Amygdala (tissue), 56 donors: ENCODE results near the gene GRAMD4.

ENCODE experiments used
- DNase-seq, 56 donors: peaks; one replicate each; lab custom pipeline; 2025; lab: John Stamatoyannopoulos, UW

GRAMD4 gene, protein sequence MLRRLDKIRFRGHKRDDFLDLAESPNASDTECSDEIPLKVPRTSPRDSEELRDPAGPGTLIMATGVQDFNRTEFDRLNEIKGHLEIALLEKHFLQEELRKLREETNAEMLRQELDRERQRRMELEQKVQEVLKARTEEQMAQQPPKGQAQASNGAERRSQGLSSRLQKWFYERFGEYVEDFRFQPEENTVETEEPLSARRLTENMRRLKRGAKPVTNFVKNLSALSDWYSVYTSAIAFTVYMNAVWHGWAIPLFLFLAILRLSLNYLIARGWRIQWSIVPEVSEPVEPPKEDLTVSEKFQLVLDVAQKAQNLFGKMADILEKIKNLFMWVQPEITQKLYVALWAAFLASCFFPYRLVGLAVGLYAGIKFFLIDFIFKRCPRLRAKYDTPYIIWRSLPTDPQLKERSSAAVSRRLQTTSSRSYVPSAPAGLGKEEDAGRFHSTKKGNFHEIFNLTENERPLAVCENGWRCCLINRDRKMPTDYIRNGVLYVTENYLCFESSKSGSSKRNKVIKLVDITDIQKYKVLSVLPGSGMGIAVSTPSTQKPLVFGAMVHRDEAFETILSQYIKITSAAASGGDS

DNA sequence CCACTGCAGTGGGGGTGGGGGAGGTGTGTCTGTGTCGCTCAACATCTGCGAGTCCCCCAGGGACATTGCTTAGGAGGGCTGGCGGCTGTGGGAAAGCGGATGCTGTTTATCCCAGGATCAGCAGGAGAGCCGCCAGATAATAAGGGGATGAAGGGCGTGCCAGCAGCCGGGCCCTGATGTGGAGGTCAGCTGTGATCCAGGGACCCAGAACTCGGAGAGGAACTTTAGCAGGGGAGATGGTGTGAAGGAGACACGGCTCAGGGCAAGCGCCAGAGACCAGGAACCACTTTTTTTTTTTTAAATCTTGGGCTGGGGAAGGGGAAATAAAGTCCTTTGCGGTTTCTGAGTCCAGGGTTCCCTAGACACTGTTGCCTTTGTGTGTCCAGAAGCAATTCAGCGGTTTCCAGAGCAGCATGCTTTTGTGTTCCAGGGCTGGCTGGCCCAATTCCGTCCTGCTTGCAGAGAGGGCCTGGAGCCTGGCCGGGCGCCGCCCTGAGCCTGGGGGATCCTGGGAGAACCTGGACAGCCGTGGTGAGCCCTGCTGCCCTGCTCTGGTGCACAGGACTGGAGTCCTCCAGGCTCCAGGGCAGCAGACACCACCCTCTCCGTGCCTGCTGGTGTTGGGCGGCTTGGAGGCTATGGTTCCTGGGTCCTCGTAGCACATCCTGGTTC is at the start of gene GRAMD4:
TSS of gene GRAMD4 (plus strand) at position 557 of the 672 bp plus-strand sequence. CDS start 6,414 bp downstream, outside the sequence.
- DNase-seq, result peak in 45 of 56 donors; percentile 21 to 86 (median 62)

DNA sequence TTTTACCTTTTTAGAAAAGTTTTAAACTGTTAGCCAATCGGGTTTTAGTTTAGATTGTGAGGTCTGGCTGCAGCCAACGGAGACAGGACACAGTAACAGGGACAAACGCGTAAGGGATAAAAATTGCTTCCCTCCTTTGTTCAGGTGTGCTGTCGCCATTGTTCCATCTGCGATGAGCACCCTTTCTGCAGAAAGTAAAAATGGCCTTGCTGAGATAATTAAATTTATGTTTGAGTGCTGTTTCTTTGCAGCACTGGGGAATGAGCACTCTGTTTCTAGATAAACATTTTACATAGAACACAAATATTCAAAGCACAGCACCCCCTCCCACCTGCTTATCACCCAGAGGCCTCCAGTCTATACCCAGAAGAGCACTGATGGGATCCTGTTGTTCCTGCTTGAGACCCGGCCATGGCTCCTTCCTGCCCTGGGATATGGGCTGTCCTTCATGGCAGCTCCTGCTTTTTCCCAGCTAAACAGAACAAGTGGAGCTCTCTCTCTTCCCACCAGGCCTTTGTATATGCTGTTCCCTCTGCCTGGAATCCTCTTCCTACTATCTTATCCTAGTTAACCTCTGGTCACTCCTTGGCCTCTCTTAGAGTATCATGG is 48.4 kb upstream of the GRAMD4 start:
- no peak for DNase-seq

GRCh38 chr22:46572911-46573780 is 47.0 kb upstream of the GRAMD4 start:
- no peak for DNase-seq

DNA sequence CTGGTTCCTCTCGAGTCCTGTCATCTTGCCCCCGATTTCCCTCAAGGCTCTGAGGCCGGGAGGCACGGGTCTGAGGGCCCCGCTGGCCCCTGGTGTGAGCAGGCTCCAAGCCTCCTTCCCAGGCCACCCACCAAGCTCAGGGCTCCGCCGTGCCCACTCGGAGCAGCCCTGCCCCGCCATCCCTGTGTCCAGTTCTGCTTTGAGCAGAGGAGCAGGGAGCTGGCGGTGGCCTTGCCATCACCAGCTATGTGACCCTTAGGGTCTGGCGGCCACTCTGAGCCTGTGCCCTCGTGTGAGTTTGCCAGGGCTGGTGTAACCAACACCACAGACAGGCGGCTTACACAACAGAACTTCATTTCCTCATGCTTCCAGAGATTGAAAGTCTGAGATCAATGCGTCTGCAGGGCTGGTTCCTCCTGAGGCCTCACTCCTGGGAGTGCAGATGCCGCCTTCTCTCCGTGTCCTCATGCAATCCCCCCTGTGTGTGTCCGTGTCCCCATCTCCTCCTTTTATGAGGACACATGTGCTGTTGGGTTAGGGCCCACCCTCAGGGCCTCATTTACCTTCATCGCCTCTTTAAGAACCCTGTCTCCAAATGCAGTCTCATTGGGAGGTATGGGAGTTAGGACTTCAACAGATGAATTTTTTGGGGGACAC is 46.3 kb upstream of the GRAMD4 start:
- DNase-seq, result no peak

DNA sequence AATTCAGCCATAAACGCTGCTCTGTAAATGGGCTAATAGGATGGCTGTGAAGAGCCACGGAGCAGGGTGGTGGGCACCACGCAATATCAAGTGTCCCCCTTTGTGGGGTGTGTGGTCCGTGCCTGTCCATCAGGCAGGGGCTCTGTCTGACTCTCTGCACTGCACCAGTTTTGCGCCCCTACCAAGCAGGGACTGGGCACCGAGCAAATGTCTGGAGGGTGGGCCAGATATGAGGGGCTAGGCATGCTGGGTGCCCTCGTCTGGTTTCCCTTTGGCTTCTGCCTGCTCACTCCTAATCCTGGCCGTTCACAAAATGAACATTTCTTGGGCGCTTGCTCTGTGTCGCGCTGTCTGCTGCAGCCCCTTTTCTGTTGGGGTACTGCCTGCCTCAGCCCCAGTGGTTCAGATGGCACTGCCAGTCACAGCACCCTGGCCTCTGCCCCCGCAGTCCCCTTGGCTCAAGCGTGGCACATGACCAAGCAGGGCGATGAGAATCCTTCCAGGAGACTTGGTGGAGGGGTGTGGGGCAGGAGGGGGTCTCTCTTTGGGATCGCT is 45.7 kb upstream of the GRAMD4 start:
- no peak for DNase-seq

DNA sequence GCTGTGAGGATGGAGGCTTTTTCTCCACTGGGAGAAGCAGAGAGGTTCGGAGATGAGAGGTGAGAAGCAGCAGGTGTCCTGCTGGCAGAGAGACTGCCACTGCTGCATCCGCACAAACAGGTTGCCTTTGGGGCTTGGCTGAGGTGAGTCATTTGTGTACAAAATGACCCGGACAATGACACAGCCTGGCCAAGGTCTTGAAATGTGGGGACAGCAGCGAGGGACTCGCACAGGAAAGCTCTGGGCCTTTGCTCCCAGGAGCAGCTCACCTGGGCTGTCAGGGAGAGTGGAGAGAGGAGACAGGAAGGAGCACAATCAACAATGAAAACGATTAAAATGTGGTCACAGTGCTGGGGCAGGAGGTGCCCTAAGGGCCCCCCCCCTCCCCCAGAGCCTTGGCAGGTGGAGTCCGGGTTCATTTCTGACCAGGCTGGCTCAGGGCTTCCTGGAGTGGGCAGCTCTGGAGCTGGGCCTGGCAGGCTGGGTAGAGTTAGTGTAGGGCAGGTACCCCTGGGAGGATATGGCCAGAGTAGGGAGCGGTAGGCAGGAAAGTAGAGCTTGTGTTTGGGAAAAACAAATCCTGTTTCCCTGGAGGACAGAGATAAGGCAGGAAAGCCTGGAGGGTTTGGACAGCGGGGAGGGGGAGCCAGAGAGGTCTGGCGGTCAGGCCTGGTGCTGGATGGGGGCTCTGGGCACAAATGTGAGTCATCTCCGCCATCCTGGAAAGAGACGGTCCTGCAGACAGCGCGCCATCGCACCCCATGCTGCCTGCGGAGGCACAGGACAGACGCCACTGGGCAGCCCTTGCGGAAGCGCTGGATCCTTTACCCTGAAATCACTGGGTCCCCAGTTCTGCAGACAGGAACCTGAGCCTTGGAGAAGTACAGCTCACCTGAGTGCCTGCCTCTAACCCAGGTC is 44.9 kb upstream of the GRAMD4 start:
- no peak for DNase-seq

DNA sequence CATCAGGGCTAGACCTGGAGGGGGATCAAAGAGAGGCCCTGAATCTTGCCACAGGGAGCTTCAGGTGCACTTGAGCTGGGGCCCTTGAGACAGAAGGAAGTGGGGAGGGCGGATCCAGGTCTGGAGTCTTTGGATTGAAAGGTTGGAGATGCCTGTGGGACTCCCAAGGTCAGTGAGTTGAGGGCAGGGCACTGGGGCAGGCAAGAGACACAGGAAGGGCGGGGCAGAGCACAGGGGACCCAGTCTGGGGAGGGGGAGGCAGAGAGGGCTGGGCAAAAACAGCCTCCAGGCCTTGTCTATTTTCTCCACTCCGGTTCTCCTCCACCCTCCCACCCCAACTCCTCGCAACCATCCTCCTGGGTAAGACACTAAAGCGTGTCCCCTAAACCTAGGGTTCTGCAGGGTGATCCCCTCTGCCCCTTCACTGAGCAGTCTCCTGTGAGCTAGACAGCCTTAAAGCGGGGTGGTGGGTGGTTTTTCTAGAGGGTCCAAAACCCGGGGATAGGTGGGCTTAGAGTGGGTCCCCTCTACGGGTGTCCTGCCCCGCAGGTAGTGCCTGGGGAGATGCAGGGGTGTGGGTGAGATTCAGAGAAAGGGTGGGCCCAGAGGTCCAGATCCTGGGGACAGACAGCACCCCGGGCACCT is 44.2 kb upstream of the GRAMD4 start:
- no peak for DNase-seq

GRCh38 chr22:46576556-46577367 is 43.4 kb upstream of the GRAMD4 start:
- DNase-seq, result peak in 13 of 56 donors; percentile 30 to 69 (median 51)

DNA sequence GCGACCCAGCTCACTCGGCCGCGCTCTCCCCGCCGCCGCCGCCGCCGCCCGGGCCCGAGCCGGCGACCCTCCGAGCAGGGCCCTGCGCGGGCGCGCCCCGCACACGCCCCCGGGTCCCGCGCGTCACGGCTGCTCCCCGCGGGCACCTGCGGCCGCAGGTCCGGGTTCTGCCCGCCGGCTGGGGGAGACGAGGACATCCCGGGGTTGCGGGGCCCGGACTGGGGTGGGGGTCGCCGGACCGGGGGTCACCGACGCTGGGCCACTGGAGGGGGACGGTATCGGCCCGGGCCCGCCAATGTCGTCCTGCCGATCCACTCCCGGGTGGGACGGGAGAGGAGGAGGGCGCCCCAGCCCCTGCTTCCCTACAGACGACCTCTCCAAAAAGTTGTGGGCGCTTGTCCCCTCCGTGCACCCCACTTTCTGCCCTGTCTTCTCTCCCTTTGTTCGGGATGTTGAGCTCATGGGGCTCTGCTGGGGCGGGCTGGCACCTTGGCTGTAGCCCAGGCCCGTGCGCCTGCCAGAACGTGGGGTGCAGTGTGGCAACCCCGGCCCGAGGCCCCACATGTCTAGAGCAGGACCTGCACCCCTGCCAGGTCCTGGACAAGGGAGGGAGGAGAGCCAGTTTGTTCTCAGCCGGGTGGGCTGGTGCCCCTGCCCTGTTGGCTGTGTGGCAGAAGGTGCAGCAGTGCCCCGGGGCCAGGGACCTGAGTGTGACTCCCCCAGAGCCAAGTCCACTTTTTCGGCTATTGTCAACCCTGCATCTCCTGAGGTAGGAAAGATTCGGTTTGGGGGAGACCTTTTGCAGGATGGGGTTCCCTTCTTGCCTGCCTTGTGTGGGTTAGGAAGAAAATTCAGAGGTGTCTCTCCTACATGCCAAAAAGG is 42.6 kb upstream of the GRAMD4 start:
- DNase-seq, result peak in 1 of 56 donors; percentile 47

DNA sequence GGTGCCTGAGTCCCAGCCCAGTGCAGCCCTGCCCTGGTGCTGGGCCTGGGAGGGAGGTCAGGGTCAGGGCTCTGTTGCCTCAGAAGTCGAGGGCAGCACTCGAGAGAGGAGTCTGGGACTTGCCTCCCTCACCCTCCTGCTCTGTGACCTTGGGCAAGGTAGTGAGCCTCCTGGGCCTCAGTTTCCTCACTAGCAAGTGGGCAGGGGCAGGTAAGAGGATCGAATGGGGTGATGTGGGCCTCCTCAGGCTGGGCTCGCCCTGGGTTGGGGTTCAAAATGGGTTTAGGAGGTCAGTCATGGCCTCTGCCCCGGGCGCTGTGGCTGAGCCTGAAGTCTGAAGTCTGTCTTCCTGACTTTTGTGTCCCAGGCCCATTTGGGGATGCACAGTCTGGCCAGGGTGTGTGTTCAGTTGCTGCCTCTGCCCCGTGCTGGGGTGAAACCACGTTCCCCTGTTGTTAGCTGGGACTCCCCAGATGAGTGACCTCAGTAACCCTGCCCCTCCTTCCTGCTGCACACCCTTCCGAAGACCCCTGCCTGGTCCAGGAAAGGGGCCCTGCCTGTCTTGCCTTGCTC is 41.8 kb upstream of the GRAMD4 start:
- DNase-seq, result no peak

GRCh38 chr22:46578824-46579561 is 41.2 kb upstream of the GRAMD4 start:
- DNase-seq, result peak in 4 of 56 donors; percentile 32 to 50 (median 34)

DNA sequence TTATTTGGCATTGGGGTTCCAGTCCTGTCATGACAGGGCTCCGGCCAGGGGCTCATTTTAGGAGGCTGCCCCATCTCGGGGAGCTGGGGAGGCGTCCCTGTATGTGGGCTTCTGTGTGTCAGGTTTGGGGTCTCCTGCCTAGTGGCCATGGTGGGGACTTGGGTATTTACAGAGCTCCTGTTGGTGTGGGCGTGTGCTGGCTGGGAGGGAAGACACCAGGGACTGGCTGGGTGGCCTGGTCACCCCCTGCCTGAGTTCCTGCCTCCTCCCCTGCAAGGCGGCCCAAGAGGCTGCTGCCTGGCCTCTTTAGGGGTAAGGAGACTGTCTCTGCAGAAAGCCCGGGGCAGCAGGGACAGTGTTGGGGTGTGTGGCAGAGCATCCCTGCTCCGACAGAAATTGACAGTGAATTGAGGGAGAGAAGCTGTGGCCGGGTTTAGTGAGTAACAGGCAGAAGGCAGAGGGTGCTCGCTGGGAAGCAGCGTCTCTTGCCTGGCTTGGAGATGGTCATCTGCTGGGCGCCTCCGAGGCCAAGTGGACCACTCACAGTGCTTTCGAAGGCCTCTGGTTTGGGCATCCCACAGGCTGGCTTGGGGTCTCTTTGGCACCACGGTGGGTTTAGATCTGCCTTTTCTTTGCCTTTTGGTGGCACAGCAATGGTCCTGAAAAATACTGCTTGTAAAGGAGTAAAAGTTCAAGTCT is 40.3 kb upstream of the GRAMD4 start:
- no peak for DNase-seq

DNA sequence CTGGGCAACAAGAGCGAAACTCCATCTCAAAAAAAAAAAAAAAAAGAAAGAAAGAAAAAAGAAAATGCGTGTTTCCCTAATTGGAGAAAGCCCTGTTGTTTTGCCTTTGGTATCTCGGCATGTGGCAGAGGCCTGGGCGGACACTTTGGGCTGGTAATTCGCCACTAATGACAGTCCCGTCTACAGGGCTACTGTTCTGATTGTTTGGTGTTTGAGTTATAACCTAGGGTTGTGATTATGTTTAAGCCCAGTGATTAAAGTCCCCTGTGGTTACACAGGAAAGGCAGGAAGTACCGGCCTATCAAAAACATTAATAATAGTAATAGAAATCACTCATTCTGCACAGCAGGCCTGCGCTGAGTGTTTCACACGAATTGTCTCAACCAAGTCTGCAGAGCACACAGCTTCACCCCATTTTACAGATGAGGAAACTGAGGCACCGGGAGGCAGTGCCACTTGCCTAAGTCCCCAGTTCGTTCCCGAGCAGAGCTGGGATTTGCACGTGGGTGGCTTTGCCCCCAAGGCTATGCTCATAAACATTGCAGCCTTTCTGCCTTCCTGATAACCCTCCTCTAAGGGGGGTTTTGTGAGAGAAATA is 39.1 kb upstream of the GRAMD4 start:
- no peak for DNase-seq
